ENCODE measurements around the gene SBNO2.

Gene SBNO2

DNA sequence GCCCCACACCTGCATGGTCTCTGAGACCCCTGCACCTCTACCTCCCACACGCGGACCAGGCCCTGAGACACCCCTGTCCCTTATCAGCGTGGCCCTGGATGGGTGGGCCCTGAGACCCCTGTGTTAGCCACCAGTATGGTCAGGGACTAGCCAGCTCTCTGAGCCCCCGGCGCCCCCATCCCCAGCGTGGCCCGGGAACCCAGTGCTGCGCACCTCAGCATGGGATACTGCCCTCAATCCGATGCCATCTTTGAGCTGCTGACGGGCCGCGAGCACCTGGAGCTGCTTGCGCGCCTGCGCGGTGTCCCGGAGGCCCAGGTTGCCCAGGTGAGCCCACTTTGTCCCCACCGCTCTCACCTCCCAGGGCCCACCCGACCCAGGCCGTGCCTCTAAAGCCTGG, 112.1 kb downstream of the SBNO2 start:
- Histone ChIP-seq H3K4me1 (ENCODE audit: insufficient read depth, low read length, severe bottlenecking) (peaks cover 31% of the 10 kb centered on the region), H3K36me3 (ENCODE audit: insufficient read depth, low read length) (peaks cover 21% of the 10 kb centered on the region; the same call in 1 of the 2 replicates)

DNA sequence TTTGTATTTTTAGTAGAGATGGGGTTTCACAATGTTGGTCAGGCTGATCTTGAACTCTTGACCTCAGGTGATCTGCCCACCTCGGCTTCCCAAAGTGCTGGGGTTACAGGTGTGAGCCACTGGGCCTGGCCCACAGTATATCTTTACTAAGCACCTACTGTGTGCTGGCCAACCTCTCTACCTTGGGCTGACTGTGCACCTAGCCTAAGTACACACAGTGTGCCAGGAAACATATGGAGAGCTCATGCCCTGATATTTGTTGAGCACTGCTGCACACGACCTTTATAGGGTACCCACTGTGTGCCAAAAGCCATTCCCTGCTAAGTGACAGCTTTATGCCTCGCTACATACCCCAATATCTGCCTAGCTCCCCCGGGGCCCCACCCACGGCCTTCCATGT, 113.4 kb downstream of the SBNO2 start:
- Histone ChIP-seq H3K36me3 (ENCODE audit: insufficient read depth, low read length) (peaks cover 34% of the 10 kb centered on the region; the same call in 1 of the 2 replicates), H2AFZ (ENCODE audit: low read length) (no peak overlapping the region), H3K27me3 (ENCODE audit: insufficient read depth, low read length) (no peaks in the 10 kb centered on the region), H3K9me3 (ENCODE audit: low read length) (no peaks in the 10 kb centered on the region), H3K4me1 (ENCODE audit: insufficient read depth, low read length, severe bottlenecking) (peaks cover 22% of the 10 kb centered on the region), H3K27ac (ENCODE audit: low read depth, low read length, poor library complexity, severe bottlenecking) (no peak overlapping the region), H3K9ac (ENCODE audit: low read length) (no peak overlapping the region), H3K9me2 (ENCODE audit: low read depth, low read length) (no peaks in the 10 kb centered on the region), H3K79me2 (ENCODE audit: insufficient read depth, low read length) (no peaks in the 10 kb centered on the region), H3K4me3 (ENCODE audit: low read depth, low read length, poor library complexity, severe bottlenecking) (no peak overlapping the region), H3K4me2 (ENCODE audit: low read length) (no peak overlapping the region), H3F3A (ENCODE audit: insufficient read depth, low read length) (no peaks in the 10 kb centered on the region), H4K20me1 (ENCODE audit: insufficient read depth, low read length) (no peaks in the 10 kb centered on the region)
- no peak for TF ChIP-seq EZH2 (IDR thresholded peaks at IDR 0.05; ENCODE audit: borderline replicate concordance, low read length)
- TF ChIP-seq, protein P1, sequence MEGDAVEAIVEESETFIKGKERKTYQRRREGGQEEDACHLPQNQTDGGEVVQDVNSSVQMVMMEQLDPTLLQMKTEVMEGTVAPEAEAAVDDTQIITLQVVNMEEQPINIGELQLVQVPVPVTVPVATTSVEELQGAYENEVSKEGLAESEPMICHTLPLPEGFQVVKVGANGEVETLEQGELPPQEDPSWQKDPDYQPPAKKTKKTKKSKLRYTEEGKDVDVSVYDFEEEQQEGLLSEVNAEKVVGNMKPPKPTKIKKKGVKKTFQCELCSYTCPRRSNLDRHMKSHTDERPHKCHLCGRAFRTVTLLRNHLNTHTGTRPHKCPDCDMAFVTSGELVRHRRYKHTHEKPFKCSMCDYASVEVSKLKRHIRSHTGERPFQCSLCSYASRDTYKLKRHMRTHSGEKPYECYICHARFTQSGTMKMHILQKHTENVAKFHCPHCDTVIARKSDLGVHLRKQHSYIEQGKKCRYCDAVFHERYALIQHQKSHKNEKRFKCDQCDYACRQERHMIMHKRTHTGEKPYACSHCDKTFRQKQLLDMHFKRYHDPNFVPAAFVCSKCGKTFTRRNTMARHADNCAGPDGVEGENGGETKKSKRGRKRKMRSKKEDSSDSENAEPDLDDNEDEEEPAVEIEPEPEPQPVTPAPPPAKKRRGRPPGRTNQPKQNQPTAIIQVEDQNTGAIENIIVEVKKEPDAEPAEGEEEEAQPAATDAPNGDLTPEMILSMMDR (IDR thresholded peaks at IDR 0.05; ENCODE audit: low read length), result no peak

More for the DNA sequence above, 112.1 kb downstream of the SBNO2 start:
- Histone ChIP-seq H3K9me3 (ENCODE audit: low read length) (no peaks in the 10 kb centered on the region), H3K4me2 (ENCODE audit: low read length) (no peak overlapping the region), H3K79me2 (ENCODE audit: insufficient read depth, low read length) (no peaks in the 10 kb centered on the region), H3K27me3 (ENCODE audit: insufficient read depth, low read length) (no peaks in the 10 kb centered on the region), H3K4me3 (ENCODE audit: low read depth, low read length, poor library complexity, severe bottlenecking) (no peak overlapping the region), H4K20me1 (ENCODE audit: insufficient read depth, low read length) (no peaks in the 10 kb centered on the region), H3F3A (ENCODE audit: insufficient read depth, low read length) (no peaks in the 10 kb centered on the region), H3K9ac (ENCODE audit: low read length) (no peak overlapping the region), H3K27ac (ENCODE audit: low read depth, low read length, poor library complexity, severe bottlenecking) (no peak overlapping the region), H2AFZ (ENCODE audit: low read length) (no peak overlapping the region), H3K9me2 (ENCODE audit: low read depth, low read length) (no peaks in the 10 kb centered on the region)
- TF ChIP-seq, protein P1 (IDR thresholded peaks at IDR 0.05; ENCODE audit: low read length), result no peak
- TF ChIP-seq EZH2 (IDR thresholded peaks at IDR 0.05; ENCODE audit: borderline replicate concordance, low read length), result no peak

DNA sequence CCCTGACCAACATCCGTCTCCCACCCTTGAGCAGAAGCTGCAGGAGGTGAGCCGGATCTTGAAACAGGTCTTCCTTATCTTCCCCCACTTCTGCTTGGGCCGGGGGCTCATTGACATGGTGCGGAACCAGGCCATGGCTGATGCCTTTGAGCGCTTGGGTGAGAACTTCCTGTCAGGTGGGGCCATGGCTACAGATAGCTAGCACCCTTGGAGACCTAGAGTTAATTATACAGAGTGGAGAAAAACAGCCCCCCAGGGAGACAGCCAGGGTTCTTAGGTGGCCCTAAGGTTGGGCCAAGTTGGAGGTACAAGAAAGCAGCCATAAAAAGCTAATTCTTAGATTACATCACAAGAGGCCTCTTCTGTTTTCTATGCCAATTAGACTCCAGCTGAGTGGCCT, 116.0 kb downstream of the SBNO2 start:
- H3K79me2 ChIP-seq (ENCODE audit: insufficient read depth, low read length), result no peaks in the 10 kb centered on the region
- no peak overlapping the region for H3K9ac ChIP-seq (ENCODE audit: low read length)
- H3K4me1 ChIP-seq (ENCODE audit: insufficient read depth, low read length, severe bottlenecking), result peaks cover 4% of the 10 kb centered on the region
- no peak for TF ChIP-seq EZH2 (IDR thresholded peaks at IDR 0.05; ENCODE audit: borderline replicate concordance, low read length)
- H3K9me2 ChIP-seq (ENCODE audit: low read depth, low read length), result no peaks in the 10 kb centered on the region
- H3K9me3 ChIP-seq (ENCODE audit: low read length), result no peaks in the 10 kb centered on the region
- H3K27me3 ChIP-seq (ENCODE audit: insufficient read depth, low read length), result no peaks in the 10 kb centered on the region
- H3K36me3 ChIP-seq (ENCODE audit: insufficient read depth, low read length), result peaks cover 51% of the 10 kb centered on the region; the same call in 1 of the 2 replicates
- no peak overlapping the region for H3K4me2 ChIP-seq (ENCODE audit: low read length)
- H3K4me3 ChIP-seq (ENCODE audit: low read depth, low read length, poor library complexity, severe bottlenecking), result no peak overlapping the region
- peak overlapping the region; percentile 26 for H3K27ac ChIP-seq (ENCODE audit: low read depth, low read length, poor library complexity, severe bottlenecking)
- H2AFZ ChIP-seq (ENCODE audit: low read length), result no peak overlapping the region
- no peaks in the 10 kb centered on the region for H4K20me1 ChIP-seq (ENCODE audit: insufficient read depth, low read length)
- H3F3A ChIP-seq (ENCODE audit: insufficient read depth, low read length), result no peaks in the 10 kb centered on the region
